Retinal pigment epithelial cell (primary cell): ENCODE results near the gene SLC28A3.

Experiments
- DNase-seq: peaks from one replicate; pipeline ENCODE4 v3.0.0-alpha.2; 2010; ENCODE audit warnings: low read depth
- H3K4me3 ChIP-seq: 2 replicates; pipeline ENCODE4 v1.5.1; 2011; ENCODE audit warnings: mild to moderate bottlenecking, low read length, control low read depth, moderate library complexity
- CTCF ChIP-seq: conservative IDR thresholded peaks from 2 replicates; pipeline ENCODE4 v1.5.1; 2011; ENCODE audit warnings: low read depth, low read length, control low read depth, inconsistent platforms

SLC28A3 gene

GRCh38 chr9:84382720-84383119 lies 42.2 kb upstream of the SLC28A3 start:
- no peak overlapping the region for H3K4me3 ChIP-seq
- DNase-seq: no peak
- no peak for TF ChIP-seq CTCF

- no peak for TF ChIP-seq CTCF
Observed at GRCh38 chr9:84381508-84381907, 41.0 kb upstream of the SLC28A3 start.

GRCh38 chr9:84379740-84380139 lies 39.2 kb upstream of the SLC28A3 start:
- no peak for TF ChIP-seq CTCF

More at GRCh38 chr9:84381508-84381907, 41.0 kb upstream of the SLC28A3 start:
- no peak for DNase-seq
- no peak overlapping the region for H3K4me3 ChIP-seq

GRCh38 chr9:84375954-84376353 lies 35.4 kb upstream of the SLC28A3 start:
- no peak overlapping the region for H3K4me3 ChIP-seq
- TF ChIP-seq CTCF: no peak
- DNase-seq: no peak

More at GRCh38 chr9:84379740-84380139, 39.2 kb upstream of the SLC28A3 start:
- no peak overlapping the region for H3K4me3 ChIP-seq
- DNase-seq: no peak

- peak; percentile 73 for DNase-seq
- no peak for TF ChIP-seq CTCF
Observed at GRCh38 chr9:84374516-84374915, 34.0 kb upstream of the SLC28A3 start.

GRCh38 chr9:84374013-84374412 lies 33.5 kb upstream of the SLC28A3 start:
- no peak for DNase-seq
- H3K4me3 ChIP-seq: no peak overlapping the region
- no peak for TF ChIP-seq CTCF

More at GRCh38 chr9:84374516-84374915, 34.0 kb upstream of the SLC28A3 start:
- H3K4me3 ChIP-seq: no peak overlapping the region

GRCh38 chr9:84371737-84372136 lies 31.2 kb upstream of the SLC28A3 start:
- no peak overlapping the region for H3K4me3 ChIP-seq
- TF ChIP-seq CTCF: no peak
- peak; percentile 58 for DNase-seq
